Loucy (cell line): ENCODE results near the gene PEAK3.
A peak's percentile ranks its signal among the peaks of the same experiment; 100 is the strongest.

ENCODE experiments used
- H2AFZ ChIP-seq: fragments of 200-600 bp; sonication (generic); 2 replicates; pipeline ENCODE4 v1.6.0; 2016; ENCODE audit warnings: antibody characterized with exemption, mild to moderate bottlenecking, low read length, moderate library complexity
- H3F3A ChIP-seq: fragments of 200-600 bp; 2 replicates; pipeline ENCODE4 v1.6.0; 2016; ENCODE audit warnings: antibody characterized with exemption, low read depth, mild to moderate bottlenecking
- H3K27me3 ChIP-seq: fragments of 200-600 bp; sonication (generic); 2 replicates; pipeline ENCODE4 v1.6.1; 2014; ENCODE audit warnings: low read length, mild to moderate bottlenecking; ENCODE audit not compliant: insufficient read depth, poor library complexity, severe bottlenecking
- H3K36me3 ChIP-seq: fragments of 200-600 bp; sonication (generic); 2 replicates; pipeline ENCODE4 v1.6.1; 2016; ENCODE audit warnings: low read length; ENCODE audit not compliant: insufficient read depth
- H3K4me1 ChIP-seq: fragments of 200-600 bp; sonication (generic); 2 replicates; pipeline ENCODE4 v1.5.1; 2014; ENCODE audit warnings: low read length, mild to moderate bottlenecking; ENCODE audit not compliant: insufficient read depth, poor library complexity, severe bottlenecking
- H3K4me2 ChIP-seq: fragments of 200-600 bp; sonication (generic); 2 replicates; pipeline ENCODE4 v1.6.0; 2014; ENCODE audit warnings: antibody characterized with exemption, low read length, low read depth, mild to moderate bottlenecking; ENCODE audit not compliant: poor library complexity, severe bottlenecking
- H3K4me3 ChIP-seq: fragments of 200-600 bp; sonication (generic); 2 replicates; pipeline ENCODE4 v1.5.1; 2014; ENCODE audit warnings: low read length, mild to moderate bottlenecking, mixed read lengths; ENCODE audit not compliant: poor library complexity, severe bottlenecking
- H3K79me2 ChIP-seq: fragments of 200-600 bp; sonication (generic); 2 replicates; pipeline ENCODE4 v1.6.1; 2014; ENCODE audit warnings: low read length; ENCODE audit not compliant: insufficient read depth
- H3K9ac ChIP-seq: fragments of 200-600 bp; sonication (generic); 2 replicates; pipeline ENCODE4 v1.6.0; 2014; ENCODE audit warnings: mild to moderate bottlenecking, low read depth, low read length, moderate library complexity; ENCODE audit not compliant: poor library complexity, severe bottlenecking
- H3K9me2 ChIP-seq: fragments of 200-600 bp; sonication (generic); replicated peaks from 2 replicates; pipeline ENCODE4 v1.6.1; 2016; ENCODE audit warnings: low read depth, low read length, mixed read lengths
- H3K9me3 ChIP-seq: fragments of 200-600 bp; sonication (generic); 2 replicates; pipeline ENCODE4 v1.6.1; 2014; ENCODE audit warnings: mild to moderate bottlenecking, antibody characterized with exemption, low read length, low read depth; ENCODE audit not compliant: insufficient read depth
- H4K20me1 ChIP-seq: fragments of 200-600 bp; sonication (generic); 2 replicates; pipeline ENCODE4 v1.6.0; 2014; ENCODE audit warnings: antibody characterized with exemption, low read length, mild to moderate bottlenecking; ENCODE audit not compliant: insufficient read depth, poor library complexity, severe bottlenecking
- EZH2phosphoT487 ChIP-seq: fragments of 200-600 bp; IDR thresholded peaks from 2 replicates; pipeline ENCODE4 v1.6.1; 2018; ENCODE audit warnings: antibody characterized with exemption, mild to moderate bottlenecking, moderate library complexity, borderline replicate concordance
- TF ChIP-seq, protein P1 (sequence below): fragments of 200-600 bp; sonication (generic); conservative IDR thresholded peaks from 2 replicates; pipeline ENCODE4 v1.5.1; 2014; ENCODE audit warnings: mild to moderate bottlenecking, antibody characterized with exemption, low read length

The PEAK3 gene

DNA sequence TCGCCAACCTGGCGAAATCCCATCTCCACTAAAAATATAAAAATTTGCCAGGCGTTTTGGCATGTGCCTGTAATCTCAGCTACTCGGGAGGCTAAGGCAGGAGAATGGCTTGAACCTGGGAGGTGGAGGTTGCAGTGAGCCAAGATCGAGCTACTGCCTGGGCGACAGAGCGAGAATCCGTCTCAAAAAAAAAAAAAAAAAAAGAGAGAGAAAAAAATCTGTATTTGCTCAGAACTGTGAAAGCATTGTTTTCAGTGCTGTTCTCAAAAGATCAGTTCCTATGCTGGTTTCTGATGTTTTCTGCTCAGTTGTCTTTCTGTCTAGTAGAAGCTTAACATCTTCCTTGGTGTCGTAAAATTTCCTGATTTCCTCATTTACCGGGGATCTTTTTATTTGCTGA, 42.8 kb downstream of the PEAK3 start:
- peaks cover 87% of the 10 kb centered on the region for H4K20me1 ChIP-seq
- H3K4me3 ChIP-seq, result peak overlapping the region; percentile 93
- peaks cover 94% of the 10 kb centered on the region for H3K79me2 ChIP-seq
- no peaks in the 10 kb centered on the region for H3K9me2 ChIP-seq
- no peak for TF ChIP-seq EZH2phosphoT487
- TF ChIP-seq, protein P1, sequence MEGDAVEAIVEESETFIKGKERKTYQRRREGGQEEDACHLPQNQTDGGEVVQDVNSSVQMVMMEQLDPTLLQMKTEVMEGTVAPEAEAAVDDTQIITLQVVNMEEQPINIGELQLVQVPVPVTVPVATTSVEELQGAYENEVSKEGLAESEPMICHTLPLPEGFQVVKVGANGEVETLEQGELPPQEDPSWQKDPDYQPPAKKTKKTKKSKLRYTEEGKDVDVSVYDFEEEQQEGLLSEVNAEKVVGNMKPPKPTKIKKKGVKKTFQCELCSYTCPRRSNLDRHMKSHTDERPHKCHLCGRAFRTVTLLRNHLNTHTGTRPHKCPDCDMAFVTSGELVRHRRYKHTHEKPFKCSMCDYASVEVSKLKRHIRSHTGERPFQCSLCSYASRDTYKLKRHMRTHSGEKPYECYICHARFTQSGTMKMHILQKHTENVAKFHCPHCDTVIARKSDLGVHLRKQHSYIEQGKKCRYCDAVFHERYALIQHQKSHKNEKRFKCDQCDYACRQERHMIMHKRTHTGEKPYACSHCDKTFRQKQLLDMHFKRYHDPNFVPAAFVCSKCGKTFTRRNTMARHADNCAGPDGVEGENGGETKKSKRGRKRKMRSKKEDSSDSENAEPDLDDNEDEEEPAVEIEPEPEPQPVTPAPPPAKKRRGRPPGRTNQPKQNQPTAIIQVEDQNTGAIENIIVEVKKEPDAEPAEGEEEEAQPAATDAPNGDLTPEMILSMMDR, result no peak
- H3F3A ChIP-seq, result peaks cover 3% of the 10 kb centered on the region; the same call in 1 of the 2 replicates
- H2AFZ ChIP-seq, result no peak overlapping the region
- peaks cover 20% of the 10 kb centered on the region; the same call in 1 of the 2 replicates for H3K36me3 ChIP-seq
- H3K9ac ChIP-seq, result peak overlapping the region; percentile 86
- H3K4me1 ChIP-seq, result peaks cover 52% of the 10 kb centered on the region
- no peaks in the 10 kb centered on the region for H3K9me3 ChIP-seq
- H3K27me3 ChIP-seq, result no peaks in the 10 kb centered on the region
- H3K4me2 ChIP-seq, result peak overlapping the region; percentile 100

DNA sequence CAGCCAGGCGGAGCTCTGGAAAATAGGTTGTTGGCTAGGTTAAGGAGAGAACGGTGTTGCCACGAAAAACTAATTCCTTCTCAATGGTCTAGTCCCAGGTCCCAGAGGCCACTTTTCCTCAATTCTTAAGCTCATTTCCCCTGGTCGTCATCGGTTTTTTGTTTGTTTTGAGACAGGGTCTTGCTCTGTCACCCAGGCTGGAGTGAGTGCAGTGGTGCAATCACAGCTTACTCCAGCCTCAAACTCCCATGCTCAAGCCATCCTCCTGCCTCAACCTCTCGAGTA, 44.2 kb downstream of the PEAK3 start:
- Histone ChIP-seq H3K9ac (peak overlapping the region; percentile 86), H3K27me3 (no peaks in the 10 kb centered on the region), H3K9me2 (no peaks in the 10 kb centered on the region), H3F3A (peaks cover 3% of the 10 kb centered on the region; the same call in 1 of the 2 replicates), H3K4me3 (peak overlapping the region; percentile 93), H4K20me1 (peaks cover 82% of the 10 kb centered on the region), H3K9me3 (no peaks in the 10 kb centered on the region), H2AFZ (no peak overlapping the region), H3K36me3 (peaks cover 8% of the 10 kb centered on the region; the same call in 1 of the 2 replicates), H3K4me2 (peak overlapping the region; percentile 100), H3K79me2 (peaks cover 94% of the 10 kb centered on the region), H3K4me1 (peaks cover 60% of the 10 kb centered on the region)
- no peak for TF ChIP-seq EZH2phosphoT487
- TF ChIP-seq, protein P1, result no peak

DNA sequence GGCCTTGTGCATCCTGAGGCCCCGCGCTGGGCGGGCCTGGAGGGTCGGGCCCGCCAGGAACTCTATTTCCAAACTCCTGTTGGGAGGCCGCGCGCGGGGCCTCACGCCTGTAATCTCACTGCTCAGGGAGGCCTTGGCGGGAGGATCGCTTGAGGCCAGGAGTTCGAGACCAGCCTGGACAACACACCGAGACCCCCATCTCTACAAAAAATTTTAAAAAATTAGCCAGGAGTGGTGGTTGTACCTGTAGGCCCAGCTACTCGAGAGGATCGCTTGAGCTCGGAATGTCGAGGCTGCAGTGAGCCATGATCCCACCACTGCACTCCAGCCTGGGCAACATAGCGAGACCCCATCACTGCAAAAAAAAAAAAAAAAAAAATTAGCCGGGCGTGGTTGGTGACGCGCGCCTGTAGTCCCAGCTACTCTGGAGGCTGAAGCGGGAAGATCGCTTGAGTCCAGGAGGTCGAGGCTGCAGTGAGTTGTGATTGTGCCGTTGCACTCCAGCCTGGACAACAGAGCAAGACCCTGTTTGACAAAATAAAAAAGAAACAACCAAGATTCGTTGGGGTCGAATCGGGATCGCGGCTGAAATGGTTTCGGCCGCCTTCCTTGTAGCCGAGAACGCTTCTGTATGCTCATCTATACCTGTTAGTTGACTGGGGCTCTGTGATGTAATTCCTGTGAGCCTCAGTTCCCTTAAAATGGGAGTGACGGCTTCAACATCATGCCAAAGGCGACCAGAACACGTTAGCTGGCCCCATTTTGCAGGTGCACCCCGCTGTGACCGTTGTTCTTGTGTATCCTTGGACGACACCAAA, 44.7 kb downstream of the PEAK3 start:
- H4K20me1 ChIP-seq, result peaks cover 78% of the 10 kb centered on the region
- H3K4me2 ChIP-seq, result peak overlapping the region; percentile 100
- H3K9me3 ChIP-seq, result no peaks in the 10 kb centered on the region
- peak overlapping the region; percentile 93 for H3K4me3 ChIP-seq
- peaks cover 3% of the 10 kb centered on the region; the same call in 1 of the 2 replicates for H3F3A ChIP-seq
- peaks cover 89% of the 10 kb centered on the region for H3K79me2 ChIP-seq
- H3K4me1 ChIP-seq, result peaks cover 58% of the 10 kb centered on the region
- no peak for TF ChIP-seq EZH2phosphoT487
- TF ChIP-seq, protein P1, result no peak
- H3K36me3 ChIP-seq, result peaks cover 4% of the 10 kb centered on the region; the same call in 1 of the 2 replicates
- no peaks in the 10 kb centered on the region for H3K9me2 ChIP-seq
- H3K9ac ChIP-seq, result peak overlapping the region; percentile 86
- H2AFZ ChIP-seq, result no peak overlapping the region
- H3K27me3 ChIP-seq, result no peaks in the 10 kb centered on the region
